Upper lobe of left lung (tissue), 6 donors: ENCODE results near the gene DEPDC5. TPM values are rescaled to one million over a fixed set of nuclear protein-coding genes. Genes with fewer than 3 reads are reported as not detected.
A peak's percentile ranks its signal among the peaks of the same experiment; 100 is the strongest.

ENCODE experiments used
- ATAC-seq, 2 donors: fragments of 200-7000 bp; cut with Tn5 transposase; one replicate each; pipeline ENCODE4 v1.9.1; 2022; ENCODE audit warnings: mild to moderate bottlenecking in 2 of 2, moderate library complexity in 2 of 2; ENCODE audit not compliant: low FRiP score in 2 of 2
- DNase-seq, 2 donors: peaks; one replicate each; pipeline ENCODE4 v3.0.0-alpha.2; 2019 to 2020
- H3K27ac ChIP-seq, 4 donors: fragments of 200-600 bp; sonication (generic); one replicate each; pipeline ENCODE4 v1.5.1; 2016 to 2019
- H3K27me3 ChIP-seq, 4 donors: fragments of 200-600 bp; sonication (generic); one replicate each; pipeline ENCODE4 v1.5.1; 2017 to 2019
- H3K36me3 ChIP-seq, 4 donors: fragments of 200-600 bp; sonication (generic); one replicate each; pipeline ENCODE4 v1.5.1; 2016 to 2019
- H3K4me1 ChIP-seq, 4 donors: fragments of 200-600 bp; sonication (generic); one replicate each; pipeline ENCODE4 v1.5.1; 2018 to 2019
- H3K4me3 ChIP-seq, 4 donors: fragments of 200-600 bp; sonication (generic); one replicate each; pipeline ENCODE4 v1.5.1; 2017 to 2019; ENCODE audit warnings: mild to moderate bottlenecking in 2 of 4, moderate library complexity in 1 of 4
- H3K9me3 ChIP-seq, 4 donors: fragments of 200-600 bp; sonication (generic); one replicate each; pipeline ENCODE4 v1.5.1; 2018 to 2019
- EP300 ChIP-seq, 4 donors: sonication (generic); formaldehyde crosslinking; IDR thresholded peaks; one replicate each; pipeline ENCODE4 v1.5.1; 2017; ENCODE audit warnings: antibody characterized with exemption in 4 of 4, control low read depth in 2 of 4
- POLR2A ChIP-seq, 4 donors: fragments of 450-650 bp; IDR thresholded peaks; one replicate each; pipeline ENCODE4 v1.5.1; 2016 to 2017; ENCODE audit warnings: antibody characterized with exemption in 4 of 4, mild to moderate bottlenecking in 2 of 4
- POLR2AphosphoS5 ChIP-seq, 2 donors: sonication (generic); formaldehyde crosslinking; IDR thresholded peaks; one replicate each; pipeline ENCODE4 v1.5.1; 2017; ENCODE audit warnings: antibody characterized with exemption in 2 of 2
- WGBS, 2 donors: methylation state at CpG; one replicate each; pipeline ENCODE4 v1.1.5; 2017 to 2018; 5-methylcytosine and 5-hydroxymethylcytosine counted together
- total RNA-seq, 6 donors: library from RNA; depleted of rRNA in 4 of 6; stranded (reverse); fragments of >200 nt in 4 of 6; gene quantifications; one replicate each; pipeline versions ENCODE4 v1.1.0 to v1.2.1, GENCODE V29; 2016 to 2021
- TF ChIP-seq, protein P1 (sequence below), 6 experiments: fragments of 450-650 bp in 4 of 6; fragments of 200-600 bp in 2 of 6; sonication (generic) in 2 of 6; IDR thresholded peaks; one replicate each; pipeline ENCODE4 v1.5.1; 2016 to 2019; ENCODE audit warnings: antibody characterized with exemption in 6 of 6
- donor health status: DM: no; HTN: no; CAD: no; lungs with moderate emphysema.
- donor health status: DM: no; HTN: yes; CAD: no; lungs with severe emphysema.

DEPDC5 gene
- total RNA-seq, 6 donors from 2014 or later, result 10.9 to 31.4 (median 24.4) TPM

DNA sequence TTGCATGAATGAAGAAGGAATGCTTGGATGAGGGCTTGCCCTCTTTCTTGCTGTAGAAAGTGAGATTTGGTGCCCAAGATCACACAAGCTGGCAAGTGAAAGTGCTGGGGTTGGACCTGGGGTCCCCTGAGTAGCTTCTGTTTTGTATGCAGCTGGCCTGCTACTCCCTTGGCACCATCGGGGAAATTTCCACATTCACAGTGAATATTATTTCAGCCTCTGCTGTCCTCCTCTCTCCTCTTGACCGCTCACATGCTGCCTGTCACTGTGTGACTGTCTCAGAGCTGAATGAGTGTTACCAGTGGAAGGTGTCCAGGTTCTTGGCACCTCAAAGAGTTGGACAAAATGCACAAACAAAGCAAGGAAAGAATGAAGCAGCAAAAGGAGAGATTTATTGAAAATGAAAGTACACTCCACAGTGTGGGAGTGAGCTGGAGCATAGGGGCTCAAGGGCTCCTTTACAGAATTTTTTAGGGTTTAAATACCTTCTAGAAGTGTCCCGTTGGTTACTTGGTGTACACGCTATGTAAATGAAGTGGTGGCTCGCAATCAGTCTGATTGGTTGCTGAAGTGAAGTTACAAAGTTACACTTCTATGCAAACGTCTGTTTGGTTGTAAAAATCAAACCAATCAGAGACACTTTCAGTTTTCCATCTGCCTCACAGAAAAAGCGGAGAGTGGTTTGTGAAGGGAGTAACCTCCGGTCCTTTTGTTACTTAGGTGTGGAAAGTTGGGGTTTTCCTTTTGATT, 87.4 kb downstream of the DEPDC5 start:
- Histone ChIP-seq H3K4me3 (peak overlapping the region in 3 of 4 donors; percentile 1 to 22 (median 7)), H3K9me3 (no peaks in the 10 kb centered on the region), H3K36me3 (peaks cover 12 to 77% (median 52%) of the 10 kb centered on the region in 4 donors), H3K27ac (no peak overlapping the region), H3K4me1 (no peaks in the 10 kb centered on the region), H3K27me3 (no peaks in the 10 kb centered on the region)
- 79% methylated on average over 8 of the region's 8 CpGs for WGBS, 2 donors
- no peak for TF ChIP-seq POLR2A (IDR thresholded peaks at IDR 0.05)
- TF ChIP-seq, protein P1, sequence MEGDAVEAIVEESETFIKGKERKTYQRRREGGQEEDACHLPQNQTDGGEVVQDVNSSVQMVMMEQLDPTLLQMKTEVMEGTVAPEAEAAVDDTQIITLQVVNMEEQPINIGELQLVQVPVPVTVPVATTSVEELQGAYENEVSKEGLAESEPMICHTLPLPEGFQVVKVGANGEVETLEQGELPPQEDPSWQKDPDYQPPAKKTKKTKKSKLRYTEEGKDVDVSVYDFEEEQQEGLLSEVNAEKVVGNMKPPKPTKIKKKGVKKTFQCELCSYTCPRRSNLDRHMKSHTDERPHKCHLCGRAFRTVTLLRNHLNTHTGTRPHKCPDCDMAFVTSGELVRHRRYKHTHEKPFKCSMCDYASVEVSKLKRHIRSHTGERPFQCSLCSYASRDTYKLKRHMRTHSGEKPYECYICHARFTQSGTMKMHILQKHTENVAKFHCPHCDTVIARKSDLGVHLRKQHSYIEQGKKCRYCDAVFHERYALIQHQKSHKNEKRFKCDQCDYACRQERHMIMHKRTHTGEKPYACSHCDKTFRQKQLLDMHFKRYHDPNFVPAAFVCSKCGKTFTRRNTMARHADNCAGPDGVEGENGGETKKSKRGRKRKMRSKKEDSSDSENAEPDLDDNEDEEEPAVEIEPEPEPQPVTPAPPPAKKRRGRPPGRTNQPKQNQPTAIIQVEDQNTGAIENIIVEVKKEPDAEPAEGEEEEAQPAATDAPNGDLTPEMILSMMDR (IDR thresholded peaks at IDR 0.05), result no peak
- no peak for TF ChIP-seq POLR2AphosphoS5 (IDR thresholded peaks at IDR 0.05)
- no peak for TF ChIP-seq EP300 (IDR thresholded peaks at IDR 0.05)
- ATAC-seq (peak in 1 of 2 donors; percentile 64), DNase-seq (peak in 1 of 2 donors; percentile 26)

DNA sequence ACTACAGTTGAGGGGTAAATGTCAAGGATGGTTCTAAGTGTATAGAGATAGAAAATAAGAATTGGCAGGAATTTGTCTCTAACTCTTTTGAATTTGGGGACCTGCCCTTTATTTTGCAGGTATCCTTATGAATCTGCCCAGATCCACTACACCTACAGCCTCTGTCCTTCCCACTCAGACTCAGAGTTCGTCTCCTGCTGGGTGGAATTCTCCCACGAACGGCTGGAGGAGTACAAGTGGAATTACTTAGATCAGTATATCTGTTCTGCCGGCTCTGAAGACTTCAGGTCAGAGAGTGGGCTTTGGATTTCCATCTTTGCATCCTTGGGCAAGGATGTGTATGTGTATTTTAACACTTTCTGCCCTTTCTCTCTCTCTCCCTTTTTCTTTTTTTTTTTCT, 89.7 kb downstream of the DEPDC5 start:
- no peaks in the 10 kb centered on the region for H3K9me3 ChIP-seq
- TF ChIP-seq, protein P1 (IDR thresholded peaks at IDR 0.05), result no peak
- TF ChIP-seq POLR2A (IDR thresholded peaks at IDR 0.05), result no peak
- TF ChIP-seq POLR2AphosphoS5 (IDR thresholded peaks at IDR 0.05), result no peak
- TF ChIP-seq EP300 (IDR thresholded peaks at IDR 0.05), result no peak
- no peak overlapping the region for H3K27ac ChIP-seq
- no peaks in the 10 kb centered on the region for H3K27me3 ChIP-seq
- 86 to 92% methylated on average over 4 of the region's 4 CpGs for WGBS, 2 donors
- no peak for DNase-seq
- no peak overlapping the region for H3K4me3 ChIP-seq
- no peaks in the 10 kb centered on the region for H3K4me1 ChIP-seq
- ATAC-seq, result no peak
- H3K36me3 ChIP-seq, result peaks cover 10 to 79% (median 56%) of the 10 kb centered on the region in 4 donors

DNA sequence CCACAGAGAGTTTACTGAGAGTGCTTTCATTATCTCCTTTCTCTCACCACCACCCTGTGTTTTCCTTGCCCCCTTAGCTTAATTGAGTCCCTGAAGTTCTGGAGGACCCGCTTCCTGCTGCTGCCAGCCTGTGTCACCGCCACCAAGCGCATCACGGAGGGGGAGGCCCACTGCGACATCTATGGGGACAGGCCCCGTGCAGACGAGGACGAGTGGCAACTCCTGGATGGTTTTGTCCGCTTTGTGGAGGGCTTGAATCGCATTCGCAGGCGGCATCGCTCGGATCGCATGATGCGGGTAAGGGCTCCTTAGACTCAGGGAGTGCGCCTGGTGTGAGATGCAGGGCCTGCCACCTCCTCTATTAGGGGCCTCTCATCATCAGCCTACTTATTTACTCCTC, 91.1 kb downstream of the DEPDC5 start:
- DNase-seq (peak in 1 of 2 donors; percentile 65), ATAC-seq (no peak)
- Histone ChIP-seq H3K9me3 (no peaks in the 10 kb centered on the region), H3K27me3 (no peaks in the 10 kb centered on the region), H3K4me1 (no peaks in the 10 kb centered on the region), H3K36me3 (peaks cover 10 to 80% (median 53%) of the 10 kb centered on the region in 4 donors), H3K4me3 (no peak overlapping the region), H3K27ac (no peak overlapping the region)
- TF ChIP-seq POLR2AphosphoS5 (IDR thresholded peaks at IDR 0.05) (no peak), EP300 (IDR thresholded peaks at IDR 0.05) (no peak), POLR2A (IDR thresholded peaks at IDR 0.05) (no peak)
- TF ChIP-seq, protein P1 (IDR thresholded peaks at IDR 0.05), result no peak
- WGBS, 2 donors, result 96 to 98% methylated on average over 14 to 17 of the region's 17 CpGs

DNA sequence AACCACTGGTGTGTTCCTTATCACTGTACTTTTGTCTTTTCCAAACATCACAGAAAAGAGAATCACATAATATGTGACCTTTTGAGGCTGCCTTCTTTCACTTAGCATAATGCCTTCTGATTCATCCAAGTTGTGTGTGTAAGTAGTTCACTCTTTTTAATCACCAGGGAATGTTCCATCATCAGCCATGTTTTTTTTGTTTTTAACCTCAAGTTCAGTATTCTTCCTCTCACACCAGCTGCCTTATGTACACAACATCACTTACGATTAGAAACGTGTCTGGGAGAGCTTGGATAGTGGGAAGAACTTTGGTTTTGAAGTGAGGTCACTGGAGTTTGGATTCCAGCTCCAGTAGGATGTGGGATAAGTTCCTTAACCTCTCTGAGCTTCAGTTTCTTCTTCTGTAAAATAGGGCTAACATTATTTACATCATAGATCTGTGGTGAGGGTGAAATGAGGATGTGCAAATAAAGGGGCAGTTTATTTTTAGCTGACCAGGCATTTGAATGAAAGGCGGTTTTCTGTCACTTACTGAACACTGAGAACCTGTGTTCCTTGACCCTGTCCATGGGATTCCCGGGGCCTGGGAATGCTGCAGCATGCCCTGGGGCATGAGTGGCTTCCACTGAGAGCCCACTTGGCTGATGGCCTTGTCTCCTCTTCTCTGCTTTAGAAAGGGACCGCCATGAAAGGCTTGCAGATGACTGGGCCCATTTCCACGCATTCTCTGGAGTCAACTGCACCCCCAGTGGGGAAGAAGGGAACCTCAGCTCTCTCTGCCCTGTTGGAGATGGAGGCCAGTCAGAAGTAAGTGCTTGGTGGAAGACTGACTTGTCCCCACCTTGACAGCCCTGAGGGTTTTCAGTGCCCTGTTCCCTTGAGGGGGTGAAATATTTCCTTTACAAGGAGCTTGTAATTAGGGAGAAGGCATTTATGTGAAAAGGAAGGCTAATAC, 92.6 kb downstream of the DEPDC5 start:
- Histone ChIP-seq H3K36me3 (peaks cover 10 to 87% (median 51%) of the 10 kb centered on the region in 4 donors), H3K4me3 (no peak overlapping the region), H3K4me1 (no peaks in the 10 kb centered on the region), H3K27ac (no peak overlapping the region), H3K27me3 (no peaks in the 10 kb centered on the region), H3K9me3 (no peaks in the 10 kb centered on the region)
- TF ChIP-seq EP300 (IDR thresholded peaks at IDR 0.05), result no peak
- no peak for TF ChIP-seq POLR2AphosphoS5 (IDR thresholded peaks at IDR 0.05)
- TF ChIP-seq, protein P1 (IDR thresholded peaks at IDR 0.05), result peak in 1 of 6 experiments; percentile 20
- TF ChIP-seq POLR2A (IDR thresholded peaks at IDR 0.05), result no peak
- no peak for ATAC-seq
- no peak for DNase-seq
- WGBS, 2 donors, result 82 to 85% methylated on average over 6 of the region's 6 CpGs
